ENCODE data around the gene CFAP53.

The CFAP53 gene

GRCh38 chr18:50194631-50195532, 71.4 kb downstream of the CFAP53 start, which contains the start of gene MYO5B:
TSS of gene MYO5B (minus strand) at chr18:50195147. CDS start at chr18:50194793, 354 bp downstream.
- DNase-seq (ENCODE audit: low spot score), result no peak

- no peak for DNase-seq (ENCODE audit: low spot score)
Observed at GRCh38 chr18:50193796-50194630, 72.3 kb downstream of the CFAP53 start.

- DNase-seq (ENCODE audit: low spot score), result no peak
Observed at GRCh38 chr18:50192995-50193795, 73.1 kb downstream of the CFAP53 start.

GRCh38 chr18:50190926-50191325, 75.4 kb downstream of the CFAP53 start:
- no peak for DNase-seq (ENCODE audit: low spot score)

GRCh38 chr18:50190236-50190635, 76.1 kb downstream of the CFAP53 start:
- DNase-seq (ENCODE audit: low spot score), result no peak

GRCh38 chr18:50189160-50189559, 77.1 kb downstream of the CFAP53 start:
- DNase-seq (ENCODE audit: low spot score), result no peak

- DNase-seq (ENCODE audit: low spot score), result no peak
Observed at GRCh38 chr18:50188652-50189051, 77.6 kb downstream of the CFAP53 start.

GRCh38 chr18:50187659-50188058, 78.6 kb downstream of the CFAP53 start:
- no peak for DNase-seq (ENCODE audit: low spot score)

- no peak for DNase-seq (ENCODE audit: low spot score)
Observed at GRCh38 chr18:50186385-50186784, 79.9 kb downstream of the CFAP53 start.

GRCh38 chr18:50183556-50183955, 82.7 kb downstream of the CFAP53 start:
- no peak for DNase-seq (ENCODE audit: low spot score)

- DNase-seq (ENCODE audit: low spot score), result no peak
Observed at GRCh38 chr18:50182511-50182910, 83.8 kb downstream of the CFAP53 start.

GRCh38 chr18:50181590-50181989, 84.7 kb downstream of the CFAP53 start:
- no peak for DNase-seq (ENCODE audit: low spot score)

GRCh38 chr18:50179465-50179864, 86.8 kb downstream of the CFAP53 start:
- no peak for DNase-seq (ENCODE audit: low spot score)

- DNase-seq (ENCODE audit: low spot score), result no peak
Observed at GRCh38 chr18:50177294-50177992, 88.9 kb downstream of the CFAP53 start.

Small RNA genes lying within 50 kb of the gene (small RNA-seq; reads per million reads assigned to genes)
- gene RN7SL310P, result 0 reads per million in 2 experiments
